HK-2 (cell line): ENCODE data around the gene NUCB2.

ENCODE experiments used
- DNase-seq: peaks from one replicate; pipeline ENCODE4 v3.0.0-alpha.2; 2018; ENCODE audit not compliant: unreplicated experiment

Gene NUCB2

GRCh38 chr11:17268902-17269301 is 7.6 kb upstream of the NUCB2 start:
- DNase-seq: no peak

- no peak for DNase-seq
Observed at GRCh38 chr11:17272801-17273200, 3.7 kb upstream of the NUCB2 start.

- no peak for DNase-seq
Observed at GRCh38 chr11:17273211-17273610, 3.3 kb upstream of the NUCB2 start.

- no peak for DNase-seq
Observed at GRCh38 chr11:17273668-17274282, 2.8 kb upstream of the NUCB2 start.

- no peak for DNase-seq
Observed at GRCh38 chr11:17275400-17276235, 921 bp upstream of the NUCB2 start.

GRCh38 chr11:17277024-17277584 is 565 bp downstream of the NUCB2 start:
- DNase-seq: no peak

- DNase-seq: no peak
Observed at GRCh38 chr11:17280494-17281127, 4.1 kb downstream of the NUCB2 start.

- DNase-seq: no peak
Observed at GRCh38 chr11:17286332-17286731, 9.8 kb downstream of the NUCB2 start.

GRCh38 chr11:17287058-17287457 is 10.5 kb downstream of the NUCB2 start:
- no peak for DNase-seq

GRCh38 chr11:17291710-17292109 is 15.2 kb downstream of the NUCB2 start:
- no peak for DNase-seq

GRCh38 chr11:17293311-17293710 is 16.8 kb downstream of the NUCB2 start:
- no peak for DNase-seq

- no peak for DNase-seq
Observed at GRCh38 chr11:17294033-17294432, 17.5 kb downstream of the NUCB2 start.

GRCh38 chr11:17296852-17297559 is 20.5 kb downstream of the NUCB2 start:
- DNase-seq: no peak

GRCh38 chr11:17298302-17298701 is 21.8 kb downstream of the NUCB2 start:
- no peak for DNase-seq

- DNase-seq: no peak
Observed at GRCh38 chr11:17300372-17300771, 23.8 kb downstream of the NUCB2 start.

- no peak for DNase-seq
Observed at GRCh38 chr11:17313349-17314231, 37.1 kb downstream of the NUCB2 start.

GRCh38 chr11:17314232-17314547 is 37.7 kb downstream of the NUCB2 start:
- DNase-seq: no peak

GRCh38 chr11:17314904-17315426 is 38.4 kb downstream of the NUCB2 start:
- DNase-seq: no peak

GRCh38 chr11:17328871-17329494 is 52.4 kb downstream of the NUCB2 start:
- no peak for DNase-seq

- DNase-seq: no peak
Observed at GRCh38 chr11:17331669-17332068, 55.1 kb downstream of the NUCB2 start.
